Right lung (tissue), 5 donors: ENCODE data around the gene TEDC2. TPM values are rescaled to one million over a fixed set of nuclear protein-coding genes. Genes with fewer than 3 reads are reported as not detected.

Experiments
- DNase-seq, 2 donors: peaks; one replicate each; pipeline ENCODE4 v3.0.0-alpha.2; 2013
- polyA plus RNA-seq, 5 donors: library from polyadenylated mRNA; unstranded; fragments of 120-200 nt; gene quantifications; one replicate each; pipeline versions ENCODE4 v1.2.1 to v1.2.3, GENCODE V29; 2013; ENCODE audit warnings: inconsistent platforms in 1 of 5, low replicate concordance in 1 of 5; ENCODE audit not compliant: insufficient read length in 5 of 5, insufficient read depth in 1 of 5

The TEDC2 gene
- polyA plus RNA-seq, 5 donors, result 6.2 to 11.9 (median 8.0) TPM

- DNase-seq, result no peak
Observed at GRCh38 chr16:2492292-2492691, 32.4 kb downstream of the TEDC2 start.

- DNase-seq, result no peak
Observed at GRCh38 chr16:2493605-2494004, 33.7 kb downstream of the TEDC2 start.

- DNase-seq, result no peak
Observed at GRCh38 chr16:2494616-2495015, 34.7 kb downstream of the TEDC2 start.

- DNase-seq, result no peak
Observed at GRCh38 chr16:2495041-2495440, 35.1 kb downstream of the TEDC2 start.

GRCh38 chr16:2496223-2497115 lies 36.6 kb downstream of the TEDC2 start:
- no peak for DNase-seq

GRCh38 chr16:2497116-2497630 lies 37.3 kb downstream of the TEDC2 start:
- no peak for DNase-seq

GRCh38 chr16:2497695-2498484 lies 38.0 kb downstream of the TEDC2 start:
- peak in 1 of 2 donors; percentile 72 for DNase-seq

- no peak for DNase-seq
Observed at GRCh38 chr16:2498531-2499253, 38.8 kb downstream of the TEDC2 start.

- DNase-seq, result no peak
Observed at GRCh38 chr16:2499454-2499853, 39.5 kb downstream of the TEDC2 start.

- DNase-seq, result no peak
Observed at GRCh38 chr16:2499890-2500429, 40.1 kb downstream of the TEDC2 start.

GRCh38 chr16:2500430-2500917 lies 40.6 kb downstream of the TEDC2 start:
- DNase-seq, result no peak

GRCh38 chr16:2500918-2501750 lies 41.2 kb downstream of the TEDC2 start:
- DNase-seq, result peak; percentile 87 to 90

GRCh38 chr16:2501946-2502895 lies 42.3 kb downstream of the TEDC2 start:
- no peak for DNase-seq

- no peak for DNase-seq
Observed at GRCh38 chr16:2505695-2506094, 45.8 kb downstream of the TEDC2 start.

- no peak for DNase-seq
Observed at GRCh38 chr16:2507052-2507659, 47.2 kb downstream of the TEDC2 start.

- DNase-seq, result no peak
Observed at GRCh38 chr16:2507665-2508064, 47.8 kb downstream of the TEDC2 start.

- no peak for DNase-seq
Observed at GRCh38 chr16:2508722-2509400, 49.0 kb downstream of the TEDC2 start.

GRCh38 chr16:2511128-2511800 lies 51.4 kb downstream of the TEDC2 start:
- DNase-seq, result no peak
